Measurements from ENCODE around the gene LSP1.
A peak's percentile ranks its signal among the peaks of the same experiment; 100 is the strongest.

The LSP1 gene

DNA sequence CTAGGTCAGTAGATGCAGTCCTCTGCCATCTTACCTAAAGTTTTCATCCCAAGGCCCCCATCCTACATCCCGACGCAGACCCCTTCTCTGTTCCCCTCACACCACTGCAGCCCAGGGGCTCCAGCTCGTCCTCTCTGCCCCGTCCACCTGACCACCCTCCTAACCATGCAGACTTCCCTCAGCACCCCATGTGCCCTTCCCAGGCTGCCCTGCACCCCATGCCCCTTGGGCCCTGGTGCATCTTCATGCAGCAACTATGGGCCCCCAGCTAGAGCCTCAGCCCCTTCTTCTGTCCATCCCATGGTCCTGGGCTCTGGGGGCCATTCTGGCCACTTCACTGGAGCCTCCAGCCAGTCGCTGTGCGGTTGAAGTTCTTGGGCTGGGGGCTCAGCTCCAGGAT is 35.9 kb downstream of the LSP1 start:
- no peak for DNase-seq (ENCODE audit: low read depth in 1 of 2, low spot score in 1 of 2)

- peak; percentile 51 to 65 for DNase-seq (ENCODE audit: low read depth in 1 of 2, low spot score in 1 of 2)
Observed at GRCh38 chr11:1889224-1889930, 36.5 kb downstream of the LSP1 start.

DNA sequence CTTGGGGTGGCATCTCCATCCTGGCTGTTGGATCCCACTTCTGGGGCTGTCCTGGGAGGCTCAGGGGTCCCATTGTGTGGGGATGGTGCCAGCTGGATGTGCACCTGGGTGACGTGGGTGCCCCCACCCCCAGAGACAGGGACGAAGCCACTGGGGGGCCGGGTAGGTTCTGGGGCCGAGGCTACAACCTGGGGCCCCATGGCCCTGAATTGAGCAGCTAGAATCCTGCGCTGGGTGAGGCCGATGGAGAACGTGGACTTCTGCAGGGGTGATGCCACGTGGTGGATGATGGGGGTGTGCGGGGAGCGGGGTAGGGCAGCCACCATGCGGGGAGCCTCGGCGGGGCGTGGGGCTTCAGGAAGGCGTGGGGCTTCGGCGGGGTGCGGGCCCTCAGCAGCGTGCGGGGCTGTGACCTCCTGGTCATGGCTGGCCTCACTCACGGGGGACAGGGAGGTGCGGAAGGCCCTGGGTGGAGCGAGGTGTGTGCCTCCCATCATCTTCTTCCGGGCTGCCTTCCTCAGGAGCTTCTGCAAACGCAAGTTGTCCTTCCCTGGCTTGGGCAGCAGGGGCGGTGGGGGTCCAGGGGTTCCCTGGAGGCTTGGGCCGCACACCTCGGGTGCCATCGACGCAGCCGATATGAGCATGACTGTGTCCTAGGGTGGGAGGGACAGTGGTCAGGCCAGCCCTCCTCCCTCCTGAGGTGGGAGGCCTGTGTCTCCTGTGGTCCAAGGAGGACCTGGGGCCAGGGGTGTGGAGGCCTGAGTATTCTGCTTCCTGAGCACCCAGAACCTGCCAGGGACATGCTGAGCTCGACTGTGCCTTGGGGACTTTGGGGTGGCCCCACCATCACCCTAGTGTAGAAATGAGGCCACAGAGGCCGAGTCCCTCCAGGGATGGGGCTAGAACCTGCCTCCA is 37.3 kb downstream of the LSP1 start:
- DNase-seq (ENCODE audit: low read depth in 1 of 2, low spot score in 1 of 2): no peak

DNA sequence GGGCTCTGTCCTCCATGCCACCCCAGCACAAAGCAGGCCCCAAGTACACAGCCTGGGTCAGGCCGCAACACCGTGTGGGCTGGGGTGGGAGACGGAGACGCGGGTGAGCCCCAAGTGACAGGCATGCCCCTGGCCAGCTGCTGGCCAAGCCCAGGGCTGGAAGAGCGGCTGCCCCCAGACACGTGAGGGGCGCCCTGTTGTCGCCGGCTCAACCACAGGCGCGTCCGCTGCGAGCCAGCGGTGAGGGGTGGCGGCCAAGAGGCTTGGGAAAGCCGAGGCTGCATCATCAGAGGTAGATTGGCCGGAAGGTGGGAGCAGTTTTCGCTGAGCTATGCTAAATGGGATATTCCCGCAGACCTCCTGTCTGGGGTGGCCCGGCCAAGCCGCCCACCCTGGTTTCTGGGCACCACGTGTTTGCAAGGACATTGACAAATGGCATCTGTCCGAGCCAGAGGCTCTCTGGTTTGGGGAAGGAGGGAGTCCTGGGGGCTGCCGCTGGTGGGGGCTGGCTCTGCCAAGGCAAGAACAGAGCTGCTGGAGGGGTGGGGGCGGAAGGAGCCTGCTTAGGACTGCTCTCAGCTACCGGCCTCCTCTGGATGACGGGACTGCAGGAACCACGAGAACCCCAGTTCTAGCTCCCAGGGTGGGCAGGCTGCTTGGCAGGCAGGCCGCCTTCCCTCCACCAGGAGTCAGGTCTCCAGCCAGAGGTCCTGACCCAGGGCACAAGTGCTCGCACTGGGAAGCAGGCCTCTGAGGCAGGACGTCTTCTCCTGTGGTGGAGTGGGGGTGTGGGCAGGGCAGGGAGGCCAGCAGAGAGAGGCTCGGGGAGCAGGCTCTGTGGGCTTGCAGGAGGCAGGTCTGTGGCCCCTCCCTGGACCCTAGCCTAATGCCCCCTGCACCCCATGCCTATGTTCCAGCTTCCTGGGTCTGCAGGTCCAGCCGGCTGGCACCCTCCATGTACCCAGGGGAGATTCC is 38.3 kb downstream of the LSP1 start:
- no peak for DNase-seq (ENCODE audit: low read depth in 1 of 2, low spot score in 1 of 2)

DNA sequence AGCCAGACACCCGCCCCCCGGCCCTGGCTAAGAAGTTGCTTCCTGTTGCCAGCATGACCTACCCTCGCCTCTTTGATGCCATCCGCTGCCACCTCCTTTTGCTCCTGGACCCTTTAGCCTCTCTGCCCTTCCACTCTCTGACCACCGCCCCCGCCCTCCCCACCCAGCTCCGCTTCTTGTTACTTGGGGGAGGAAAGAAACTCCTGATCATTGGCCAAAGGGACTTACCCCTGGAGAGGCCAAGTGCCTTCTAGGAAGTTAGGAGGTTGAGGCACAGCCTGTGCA is 38.9 kb downstream of the LSP1 start, which contains the start of gene PRR33:
Gene PRR33, minus strand, starts transcription at position 65 of the 285 bp plus-strand sequence. CDS start 1,311 bp downstream, outside the sequence.
- DNase-seq (ENCODE audit: low read depth in 1 of 2, low spot score in 1 of 2): no peak

- DNase-seq (ENCODE audit: low read depth in 1 of 2, low spot score in 1 of 2): no peak
Observed at GRCh38 chr11:1892116-1892515, 39.2 kb downstream of the LSP1 start.

GRCh38 chr11:1892558-1892957 is 39.7 kb downstream of the LSP1 start:
- no peak for DNase-seq (ENCODE audit: low read depth in 1 of 2, low spot score in 1 of 2)

DNA sequence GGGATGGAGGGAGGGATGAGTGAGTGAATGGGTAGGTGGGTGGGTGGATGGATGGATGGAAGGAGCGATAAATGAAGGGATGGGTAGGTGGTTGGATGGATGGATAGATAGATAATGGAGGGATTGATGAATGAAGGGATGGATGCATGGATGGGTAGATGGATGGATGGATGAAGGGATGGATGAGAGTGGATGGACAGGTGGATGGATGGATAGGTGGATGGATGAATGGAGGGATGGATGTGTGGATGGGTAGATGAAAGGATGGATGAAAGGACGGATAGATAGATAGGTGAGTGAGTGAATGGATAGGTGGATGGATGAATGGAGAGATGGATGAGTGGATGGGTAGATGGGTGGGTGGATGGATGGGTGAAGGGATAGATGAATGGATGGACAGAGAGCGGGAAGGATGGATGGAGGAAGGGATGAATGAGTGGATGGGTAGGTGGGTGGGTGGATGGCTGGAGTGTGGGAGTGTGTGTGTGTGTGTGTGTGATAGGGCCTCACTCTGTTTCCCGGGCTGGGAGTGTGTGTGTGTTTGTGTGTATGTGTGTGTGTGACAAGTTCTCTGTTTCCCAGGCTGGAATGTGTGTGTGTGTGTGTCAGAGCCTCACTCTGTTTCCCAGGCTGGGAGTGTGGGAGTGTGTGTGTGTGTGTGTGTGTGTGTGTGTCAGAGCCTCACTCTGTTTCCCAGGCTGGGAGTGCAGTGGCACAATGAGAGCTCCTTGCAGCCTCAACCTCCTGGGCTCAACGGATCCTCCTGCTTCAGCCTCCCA is 40.9 kb downstream of the LSP1 start:
- DNase-seq (ENCODE audit: low read depth in 1 of 2, low spot score in 1 of 2): no peak

DNA sequence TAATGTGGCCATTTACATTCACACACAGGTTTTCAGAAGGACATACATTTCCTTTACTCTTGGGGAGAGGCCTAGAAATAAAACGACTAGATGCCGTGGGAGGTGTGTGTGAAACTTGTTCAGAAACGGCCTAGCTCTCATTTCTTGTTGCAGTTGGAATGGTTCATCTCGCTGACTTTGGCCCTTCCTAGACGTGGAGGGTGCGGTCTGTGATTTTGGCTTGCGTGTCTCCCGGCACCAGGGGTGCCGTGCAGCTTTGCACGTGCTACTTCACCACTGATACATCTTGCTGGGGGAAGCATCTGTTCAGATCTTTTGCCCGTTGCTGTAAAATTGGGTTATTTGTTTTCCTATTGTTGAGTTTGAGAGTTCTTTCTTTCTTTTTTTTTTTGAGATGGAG is 41.9 kb downstream of the LSP1 start:
- no peak for DNase-seq (ENCODE audit: low read depth in 1 of 2, low spot score in 1 of 2)

DNA sequence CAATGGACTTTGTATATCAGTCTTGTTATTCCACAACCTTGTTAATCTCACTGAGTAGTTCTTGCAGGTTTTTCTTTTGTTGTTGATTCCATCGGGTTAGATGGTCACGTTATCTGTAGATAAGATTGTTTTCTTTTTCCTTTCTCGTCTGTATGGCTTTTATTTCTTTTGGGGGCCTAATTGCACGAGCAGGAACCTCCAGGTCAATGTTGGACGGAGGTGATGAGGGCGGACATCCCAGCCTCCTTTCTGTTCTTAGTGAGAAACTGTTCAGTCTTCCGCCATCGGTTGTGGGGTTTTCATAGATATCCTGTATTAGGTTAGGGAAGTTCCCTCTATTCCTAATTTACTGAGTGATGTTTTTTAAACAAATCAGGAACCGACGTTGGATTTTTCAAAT is 43.6 kb downstream of the LSP1 start:
- no peak for DNase-seq (ENCODE audit: low read depth in 1 of 2, low spot score in 1 of 2)

DNA sequence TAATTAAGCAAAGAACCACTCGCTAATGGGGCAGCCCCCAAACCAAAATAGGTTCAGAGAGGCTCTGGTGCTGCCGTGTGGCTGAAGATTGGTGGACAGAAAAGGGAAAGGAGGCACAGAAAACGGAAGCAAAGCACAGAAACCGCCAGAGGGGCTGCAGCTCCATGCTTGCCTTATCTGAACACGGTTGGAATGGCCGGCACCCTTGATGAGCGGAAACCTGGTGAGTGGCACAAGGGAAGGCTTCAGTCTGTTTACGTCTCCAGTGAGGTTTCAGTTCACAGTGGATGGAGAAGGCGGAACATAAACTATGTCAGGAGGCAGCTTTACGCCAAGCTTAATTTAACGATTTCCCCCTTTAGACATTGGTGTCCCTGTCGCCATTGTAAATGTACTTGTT is 44.0 kb downstream of the LSP1 start:
- no peak for DNase-seq (ENCODE audit: low read depth in 1 of 2, low spot score in 1 of 2)

GRCh38 chr11:1899090-1899489 is 46.2 kb downstream of the LSP1 start:
- DNase-seq (ENCODE audit: low read depth in 1 of 2, low spot score in 1 of 2): no peak

DNA sequence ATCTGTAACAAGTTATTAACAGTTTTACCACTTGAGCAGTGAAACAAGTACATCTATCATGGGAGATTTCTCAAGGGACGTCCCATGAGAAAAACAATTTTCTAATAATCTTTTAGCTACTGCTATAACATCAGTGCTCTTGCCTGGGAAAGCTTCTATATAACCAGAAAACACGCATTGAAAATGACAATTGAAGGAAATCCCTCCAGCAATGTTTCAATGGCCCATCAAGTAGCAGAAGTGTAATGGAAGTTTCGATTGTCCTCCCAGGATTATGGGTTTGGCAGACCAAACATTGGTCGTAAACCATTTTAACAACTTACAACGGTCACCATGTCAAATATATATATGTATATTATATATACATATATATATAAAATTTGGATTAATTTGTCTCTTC is 46.8 kb downstream of the LSP1 start:
- no peak for DNase-seq (ENCODE audit: low read depth in 1 of 2, low spot score in 1 of 2)

- DNase-seq (ENCODE audit: low read depth in 1 of 2, low spot score in 1 of 2): no peak
Observed at GRCh38 chr11:1906181-1906580, 53.3 kb downstream of the LSP1 start.

DNA sequence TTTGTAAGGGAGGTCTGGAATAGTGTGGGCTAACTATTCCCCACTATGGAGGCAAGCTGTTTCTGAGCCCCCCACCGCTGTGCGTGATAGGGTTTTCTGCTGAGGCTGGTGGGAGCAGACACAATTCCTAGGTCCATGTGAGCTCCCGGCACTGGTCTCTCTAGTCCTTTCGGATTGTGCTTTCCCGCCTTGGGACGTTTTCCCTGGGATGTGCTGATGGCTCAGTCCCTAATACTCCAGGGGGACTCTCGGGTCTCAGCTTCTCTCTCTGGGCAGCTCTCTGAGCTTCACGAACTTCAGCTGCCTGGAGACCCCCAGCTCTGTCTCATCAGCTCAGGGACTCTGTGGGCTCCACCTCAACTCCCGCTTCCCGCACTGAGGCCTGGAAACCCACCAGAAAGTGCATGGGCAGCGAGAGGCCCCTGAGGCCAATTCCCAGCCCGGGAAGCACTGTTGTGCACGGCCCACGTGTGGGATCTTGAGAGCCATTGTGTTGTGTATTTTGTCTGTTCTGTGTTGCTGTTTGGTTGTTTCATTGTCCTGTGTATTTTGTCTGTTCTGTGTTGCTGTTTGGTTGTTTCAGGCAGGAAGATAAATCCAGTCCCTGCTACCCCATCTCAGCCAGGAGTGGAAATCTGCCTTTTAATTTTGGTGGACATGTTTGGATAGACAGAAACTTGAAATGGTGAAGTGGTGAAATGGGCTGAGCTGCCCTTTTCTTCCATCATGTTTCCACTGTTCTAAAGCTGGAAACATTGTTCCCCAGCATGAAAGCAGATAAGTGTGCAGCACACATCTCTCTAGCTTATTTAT is 53.9 kb downstream of the LSP1 start:
- no peak for DNase-seq (ENCODE audit: low read depth in 1 of 2, low spot score in 1 of 2)

- DNase-seq (ENCODE audit: low read depth in 1 of 2, low spot score in 1 of 2): no peak
Observed at GRCh38 chr11:1908618-1909017, 55.7 kb downstream of the LSP1 start.

GRCh38 chr11:1909524-1909923 is 56.6 kb downstream of the LSP1 start:
- no peak for DNase-seq (ENCODE audit: low read depth in 1 of 2, low spot score in 1 of 2)

- DNase-seq (ENCODE audit: low read depth in 1 of 2, low spot score in 1 of 2): no peak
Observed at GRCh38 chr11:1912289-1912878, 59.5 kb downstream of the LSP1 start.

DNA sequence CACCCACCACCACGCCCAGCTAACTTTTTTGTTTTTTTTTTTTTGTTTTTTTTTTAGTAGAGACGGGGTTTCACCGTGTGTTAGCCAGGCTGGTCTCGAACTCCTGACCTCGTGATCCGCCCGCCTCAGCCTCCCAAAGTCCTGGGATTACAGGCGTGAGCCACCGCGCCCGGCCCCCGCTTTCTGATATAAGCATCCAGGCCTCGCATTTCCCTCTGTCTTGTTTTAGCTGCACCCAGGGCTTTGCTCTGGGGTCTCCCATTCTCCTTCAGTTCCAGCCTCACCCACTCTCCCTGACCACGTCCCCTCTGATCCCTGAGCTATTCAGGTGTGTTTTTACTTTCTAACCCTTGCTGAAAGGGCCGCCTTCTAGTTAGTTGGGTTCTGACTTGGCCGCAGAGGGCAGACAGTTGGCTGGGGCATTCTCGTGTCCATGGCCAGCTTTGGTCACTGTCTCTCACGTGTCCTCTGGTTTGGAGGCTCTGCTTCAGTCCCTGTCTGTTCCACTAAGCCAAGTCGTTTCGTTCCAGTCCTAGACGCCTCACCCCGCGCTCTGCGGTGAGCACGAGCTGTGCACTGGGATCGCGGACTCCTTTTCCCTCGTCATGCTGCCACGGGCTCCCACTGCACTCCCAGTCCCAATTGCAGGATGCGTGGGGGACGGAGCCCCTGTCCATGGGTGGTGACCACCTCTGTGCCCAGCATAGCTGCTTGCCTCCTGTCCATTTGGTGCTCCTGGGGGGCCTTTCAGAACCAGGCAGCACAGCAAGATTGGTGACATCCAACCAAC is 60.6 kb downstream of the LSP1 start:
- DNase-seq (ENCODE audit: low read depth in 1 of 2, low spot score in 1 of 2): no peak
